GM12892 (cell line): ENCODE results near the gene POT1.

Experiments used
- POLR2A ChIP-seq: IDR thresholded peaks from 2 replicates; pipeline ENCODE4 v1.6.1; 2011; ENCODE audit warnings: low read depth, low read length, control low read depth
- POLR2AphosphoS5 ChIP-seq: IDR thresholded peaks from 2 replicates; pipeline ENCODE4 v1.6.1; 2011; ENCODE audit warnings: low read depth, low read length, control low read depth

- TF ChIP-seq POLR2A (no peak), POLR2AphosphoS5 (no peak)
Observed at GRCh38 chr7:124930173-124930623, 573 bp upstream of the POT1 start.
